Gastroesophageal sphincter (tissue), 4 donors: ENCODE data around the gene CNNM2. TPM values are rescaled to one million over a fixed set of nuclear protein-coding genes. Genes with fewer than 3 reads are reported as not detected.
"Not testable (repeated sequence)": the region's sequence is repeated elsewhere in the genome, so short reads cannot be mapped to it uniquely, and the experiment has no call there.

Experiments
- ATAC-seq: fragments of 150-250 bp; one replicate; pipeline ENCODE4 v1.9.1; 2016; ENCODE audit warnings: mild to moderate bottlenecking, moderate library complexity
- H3K27ac ChIP-seq, 4 donors: fragments of 200-600 bp; sonication (generic) in 3 of 4; 1 replicate in 3 of 4; 2 replicates in 1 of 4; pipeline ENCODE4 v1.5.1; 2016 to 2019
- H3K27me3 ChIP-seq: fragments of 200-600 bp; sonication (generic); one replicate; pipeline ENCODE4 v1.5.1; 2019
- H3K36me3 ChIP-seq, 2 donors: fragments of 200-600 bp; sonication (generic); one replicate each; pipeline ENCODE4 v1.5.1; 2019; ENCODE audit warnings: control low read depth in 1 of 2
- H3K4me1 ChIP-seq, 3 donors: fragments of 200-600 bp; sonication (generic); 1 replicate in 2 of 3; 2 replicates in 1 of 3; pipeline ENCODE4 v1.5.1; 2016 to 2019; ENCODE audit warnings: control low read depth in 2 of 3
- H3K4me3 ChIP-seq, 2 donors: fragments of 200-600 bp; sonication (generic); one replicate each; pipeline ENCODE4 v1.5.1; 2019; ENCODE audit warnings: mild to moderate bottlenecking in 1 of 2, moderate library complexity in 1 of 2
- H3K9me3 ChIP-seq, 3 donors: fragments of 200-600 bp; sonication (generic); one replicate each; pipeline ENCODE4 v1.5.1; 2017 to 2019; ENCODE audit warnings: control low read depth in 2 of 3
- EP300 ChIP-seq: sonication (generic); formaldehyde crosslinking; IDR thresholded peaks from one replicate; pipeline ENCODE4 v1.6.1; 2017; ENCODE audit warnings: antibody characterized with exemption, mild to moderate bottlenecking
- POLR2A ChIP-seq, 2 donors: fragments of 450-650 bp; IDR thresholded peaks; one replicate each; pipeline ENCODE4 v1.6.1; 2017; ENCODE audit warnings: antibody characterized with exemption in 2 of 2, mild to moderate bottlenecking in 2 of 2, moderate library complexity in 1 of 2
- POLR2AphosphoS5 ChIP-seq: sonication (generic); formaldehyde crosslinking; IDR thresholded peaks from one replicate; pipeline ENCODE4 v1.6.1; 2017; ENCODE audit warnings: antibody characterized with exemption
- WGBS, 2 donors: methylation state at CpG; one replicate each; pipeline ENCODE4 v1.1.5; 2018; ENCODE audit warnings: low coverage in 1 of 2; 5-methylcytosine and 5-hydroxymethylcytosine counted together
- total RNA-seq, 4 donors: library from RNA; depleted of rRNA; stranded (reverse); fragments of >200 nt; gene quantifications; one replicate each; pipeline ENCODE4 v1.1.0, GENCODE V29; 2016
- TF ChIP-seq, protein P1 (sequence below), 4 experiments: fragments of 200-600 bp in 2 of 4; fragments of 450-650 bp in 2 of 4; sonication (generic) in 1 of 4; IDR thresholded peaks; one replicate each; pipeline ENCODE4 v1.5.1; 2017 to 2019; ENCODE audit warnings: antibody characterized with exemption in 4 of 4, mild to moderate bottlenecking in 2 of 4, moderate library complexity in 2 of 4

Gene CNNM2
- total RNA-seq, 4 donors from 2014 or later = 3.8 to 10.7 (median 7.5) TPM

DNA sequence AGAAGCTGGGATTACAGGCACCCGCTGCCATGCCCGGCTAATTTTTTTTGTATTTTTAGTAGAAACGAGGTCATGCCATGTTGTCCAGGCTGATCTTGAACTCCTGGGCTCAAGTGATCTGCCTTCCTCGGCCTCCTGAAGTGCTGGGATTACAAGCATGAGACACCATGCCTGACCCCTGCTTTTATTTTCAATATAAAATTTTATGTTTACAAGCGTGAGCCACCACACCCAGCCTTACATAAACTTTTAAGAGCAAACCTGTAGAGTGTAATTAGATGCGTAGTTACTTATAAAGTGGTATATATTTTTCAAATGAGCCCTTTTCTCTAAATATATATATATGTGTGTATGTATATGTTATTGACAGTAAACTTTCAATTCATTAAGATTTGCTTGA is 8.7 kb downstream of the CNNM2 start:
- Histone ChIP-seq H3K9me3 (no peaks in the 10 kb centered on the region), H3K27ac (no peak overlapping the region), H3K4me1 (peaks cover 0 to 15% (median 0%) of the 10 kb centered on the region in 3 donors), H3K36me3 (peaks cover 0 to 15% of the 10 kb centered on the region in 2 donors), H3K27me3 (no peaks in the 10 kb centered on the region), H3K4me3 (no peak overlapping the region)
- 92 to 95% methylated on average over 5 of the region's 6 CpGs for WGBS, 2 donors
- ATAC-seq = no peak
- no peak for TF ChIP-seq POLR2AphosphoS5
- no peak for TF ChIP-seq POLR2A (IDR thresholded peaks at IDR 0.05)
- no peak for TF ChIP-seq EP300
- TF ChIP-seq, protein P1, sequence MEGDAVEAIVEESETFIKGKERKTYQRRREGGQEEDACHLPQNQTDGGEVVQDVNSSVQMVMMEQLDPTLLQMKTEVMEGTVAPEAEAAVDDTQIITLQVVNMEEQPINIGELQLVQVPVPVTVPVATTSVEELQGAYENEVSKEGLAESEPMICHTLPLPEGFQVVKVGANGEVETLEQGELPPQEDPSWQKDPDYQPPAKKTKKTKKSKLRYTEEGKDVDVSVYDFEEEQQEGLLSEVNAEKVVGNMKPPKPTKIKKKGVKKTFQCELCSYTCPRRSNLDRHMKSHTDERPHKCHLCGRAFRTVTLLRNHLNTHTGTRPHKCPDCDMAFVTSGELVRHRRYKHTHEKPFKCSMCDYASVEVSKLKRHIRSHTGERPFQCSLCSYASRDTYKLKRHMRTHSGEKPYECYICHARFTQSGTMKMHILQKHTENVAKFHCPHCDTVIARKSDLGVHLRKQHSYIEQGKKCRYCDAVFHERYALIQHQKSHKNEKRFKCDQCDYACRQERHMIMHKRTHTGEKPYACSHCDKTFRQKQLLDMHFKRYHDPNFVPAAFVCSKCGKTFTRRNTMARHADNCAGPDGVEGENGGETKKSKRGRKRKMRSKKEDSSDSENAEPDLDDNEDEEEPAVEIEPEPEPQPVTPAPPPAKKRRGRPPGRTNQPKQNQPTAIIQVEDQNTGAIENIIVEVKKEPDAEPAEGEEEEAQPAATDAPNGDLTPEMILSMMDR (IDR thresholded peaks at IDR 0.05) = no peak

DNA sequence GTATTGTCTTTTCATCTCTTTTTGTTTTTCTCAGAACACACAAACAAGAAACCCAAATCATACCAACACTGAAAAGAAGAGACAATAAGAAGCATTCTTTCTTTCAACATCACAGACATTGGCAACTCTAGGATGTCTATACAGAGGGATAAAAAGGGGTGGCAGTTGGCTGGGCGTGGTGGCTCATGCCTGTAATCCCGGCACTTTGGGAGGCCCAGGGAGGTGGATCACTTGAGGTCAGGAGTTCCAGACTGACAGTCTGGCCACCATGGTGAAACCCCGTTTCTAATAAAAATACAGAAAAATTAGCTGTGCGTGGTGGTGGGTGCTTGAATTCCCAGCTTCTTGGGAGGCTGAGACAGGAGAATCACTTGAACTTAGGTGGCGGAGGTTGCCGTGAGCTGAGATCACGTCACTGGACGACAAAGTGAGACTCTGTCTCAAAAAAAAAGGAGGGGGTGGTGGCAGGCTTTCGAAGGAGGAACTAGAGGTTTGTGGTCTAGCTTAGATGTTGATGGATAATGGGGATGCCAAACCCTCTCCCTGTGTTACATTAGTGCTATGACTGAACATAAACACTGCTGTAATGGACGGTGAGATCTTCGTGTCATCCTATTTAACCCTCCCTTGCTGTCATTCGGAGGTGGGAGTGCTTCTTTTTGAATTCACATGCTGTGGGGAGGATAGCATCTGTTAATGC is 9.4 kb downstream of the CNNM2 start:
- 85 to 89% methylated on average over 12 of the region's 12 CpGs for WGBS, 2 donors
- ATAC-seq = no peak
- Histone ChIP-seq H3K36me3 (peaks cover 0 to 15% of the 10 kb centered on the region in 2 donors), H3K27me3 (no peaks in the 10 kb centered on the region), H3K9me3 (no peaks in the 10 kb centered on the region), H3K27ac (no peak overlapping the region), H3K4me1 (peaks cover 0 to 9% (median 0%) of the 10 kb centered on the region in 3 donors), H3K4me3 (no peak overlapping the region)
- TF ChIP-seq, protein P1 (IDR thresholded peaks at IDR 0.05) = no peak
- TF ChIP-seq POLR2A (IDR thresholded peaks at IDR 0.05) = no peak
- TF ChIP-seq POLR2AphosphoS5 = no peak
- TF ChIP-seq EP300 = no peak

DNA sequence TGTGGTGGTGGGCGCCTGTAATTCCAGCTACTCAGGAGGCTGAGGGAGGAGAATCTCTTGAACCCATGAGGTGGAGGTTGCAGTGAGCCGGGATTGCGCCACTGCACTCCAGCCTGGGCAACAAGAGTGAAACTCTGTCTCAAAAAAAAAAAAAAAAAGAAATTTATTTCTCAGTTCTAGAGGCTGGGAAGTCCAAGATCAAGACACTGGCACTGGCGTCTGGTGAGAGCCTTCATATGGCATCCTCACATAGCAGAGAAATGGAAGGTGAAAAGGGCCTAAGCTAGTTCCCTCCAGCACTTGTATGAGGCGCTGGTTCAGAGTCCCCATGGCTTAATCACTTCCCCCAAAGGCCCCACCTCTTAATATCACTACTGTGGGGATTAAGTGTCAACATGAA is 10.3 kb downstream of the CNNM2 start:
- not testable (repeated sequence) for H3K4me1 ChIP-seq, H3K9me3 ChIP-seq, H3K27ac ChIP-seq, ATAC-seq, H3K4me3 ChIP-seq, H3K27me3 ChIP-seq
- peaks cover 0 to 15% of the 10 kb centered on the region in 2 donors for H3K36me3 ChIP-seq
- whole genome bisulfite sequencing, 2 donors = 83 to 100% methylated on average over 2 of the region's 5 CpGs

DNA sequence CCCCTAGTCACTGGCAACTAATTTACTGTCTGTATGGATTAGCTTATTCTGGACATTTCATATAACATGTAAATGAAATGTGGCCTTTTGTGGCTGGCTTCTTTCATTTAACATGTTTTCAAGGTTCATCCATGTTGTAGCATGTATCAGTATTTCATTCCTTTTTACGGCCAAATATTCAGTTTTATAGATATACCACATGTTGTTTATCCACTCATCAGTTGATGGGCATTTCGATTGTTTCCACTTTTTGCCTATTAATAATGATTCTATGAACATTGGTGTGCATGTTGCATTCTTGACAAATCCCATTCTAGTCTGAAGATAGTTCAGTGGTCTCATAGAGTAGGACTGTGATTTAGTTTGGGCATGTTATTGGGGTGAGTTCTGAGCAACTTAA is 12.6 kb downstream of the CNNM2 start:
- Histone ChIP-seq H3K27me3 (no peaks in the 10 kb centered on the region), H3K9me3 (no peaks in the 10 kb centered on the region), H3K4me1 (no peaks in the 10 kb centered on the region), H3K36me3 (peaks cover 0 to 15% of the 10 kb centered on the region in 2 donors), H3K4me3 (no peak overlapping the region), H3K27ac (no peak overlapping the region)
- whole genome bisulfite sequencing, 2 donors = 100% methylated on average over 2 of the region's 2 CpGs
- TF ChIP-seq, protein P1 (IDR thresholded peaks at IDR 0.05) = no peak
- no peak for TF ChIP-seq POLR2A (IDR thresholded peaks at IDR 0.05)
- no peak for TF ChIP-seq EP300
- no peak for TF ChIP-seq POLR2AphosphoS5
- ATAC-seq = no peak

DNA sequence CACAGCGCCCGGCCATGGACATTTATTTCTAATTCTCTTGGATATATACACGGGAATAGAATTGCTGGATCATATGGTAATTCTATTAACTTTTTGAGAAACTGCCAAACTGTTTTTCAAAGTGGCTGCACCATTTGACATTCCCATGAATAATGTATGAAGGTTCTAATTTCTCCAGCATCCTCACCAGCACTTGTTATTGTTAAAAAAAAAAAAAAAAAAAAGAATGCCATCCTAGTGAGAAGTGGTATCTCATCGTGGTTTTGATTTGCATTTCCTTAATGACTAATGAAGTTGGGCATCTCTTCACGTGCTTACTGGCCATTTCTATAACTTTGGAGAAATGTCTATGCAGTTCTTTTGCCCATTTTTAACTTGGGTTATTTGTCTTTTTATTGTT is 13.5 kb downstream of the CNNM2 start:
- Histone ChIP-seq H3K36me3 (peaks cover 0 to 15% of the 10 kb centered on the region in 2 donors), H3K9me3 (no peaks in the 10 kb centered on the region), H3K4me3 (no peak overlapping the region), H3K27ac (no peak overlapping the region), H3K27me3 (no peaks in the 10 kb centered on the region), H3K4me1 (no peaks in the 10 kb centered on the region)
- ATAC-seq = no peak
- WGBS, 2 donors = 85 to 86% methylated on average over 4 to 5 of the region's 5 CpGs
- TF ChIP-seq EP300 (no peak), POLR2AphosphoS5 (no peak), POLR2A (IDR thresholded peaks at IDR 0.05) (no peak)
- TF ChIP-seq, protein P1 (IDR thresholded peaks at IDR 0.05) = no peak
